ENCODE data around the gene PLXNA1. TPM values are rescaled to one million over a fixed set of nuclear protein-coding genes. Genes with fewer than 3 reads are reported as not detected.

Gene PLXNA1
- total and polyA plus RNA-seq, 10 of the 15 experiments (the other 5 are each of a cell fraction or from before 2014, with no cell fraction given): 0.03 to 16.4 (median 2.5) TPM

DNA sequence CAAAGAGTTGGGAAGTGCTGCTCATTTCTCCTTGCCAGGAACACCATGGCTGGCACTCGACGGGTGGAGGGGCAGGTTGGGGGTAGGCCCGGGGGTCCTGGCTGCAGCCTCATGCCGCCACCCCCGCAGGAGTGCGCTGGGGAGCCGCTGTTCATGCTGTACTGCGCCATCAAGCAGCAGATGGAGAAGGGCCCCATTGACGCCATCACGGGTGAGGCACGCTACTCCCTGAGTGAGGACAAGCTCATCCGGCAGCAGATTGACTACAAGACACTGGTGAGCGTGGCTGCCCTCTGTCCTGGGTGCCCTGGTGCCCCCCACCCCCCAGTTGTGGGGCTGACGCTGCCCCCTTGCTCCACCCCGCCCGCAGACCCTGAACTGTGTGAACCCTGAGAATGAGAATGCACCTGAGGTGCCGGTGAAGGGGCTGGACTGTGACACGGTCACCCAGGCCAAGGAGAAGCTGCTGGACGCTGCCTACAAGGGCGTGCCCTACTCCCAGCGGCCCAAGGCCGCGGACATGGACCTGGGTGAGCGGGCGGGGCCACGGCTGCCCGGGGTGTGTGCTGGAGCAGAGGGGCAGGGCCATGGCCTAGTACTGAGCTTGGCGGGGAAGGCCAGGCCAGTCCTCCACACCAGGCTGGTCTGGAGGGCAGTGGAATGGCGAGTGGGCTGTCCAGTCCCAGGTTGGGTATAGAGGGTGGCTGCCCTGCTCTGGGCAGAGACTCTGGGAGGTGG is 45.1 kb downstream of the PLXNA1 start:
- H4K20me1 ChIP-seq (ENCODE audit: control insufficient read depth, insufficient read depth): no peaks in the 10 kb centered on the region
- FAIRE-seq (no peak), ATAC-seq (no peak), DNase-seq (ENCODE audit: low read depth, low spot score) (no peak)
- H3K9ac ChIP-seq (ENCODE audit: control insufficient read depth, insufficient read depth, low read length): no peak overlapping the region
- POLR2A ChIA-PET: no interaction called here
- H3K4me1 ChIP-seq (ENCODE audit: control insufficient read depth, insufficient read depth, low read length): no peaks in the 10 kb centered on the region
- H3K79me2 ChIP-seq (ENCODE audit: control insufficient read depth, insufficient read depth, low read length): no peaks in the 10 kb centered on the region
- CTCF ChIA-PET: no interaction called here
- H2AFZ ChIP-seq (ENCODE audit: control insufficient read depth, low read depth, low read length): no peak overlapping the region
- WGBS (ENCODE audit: insufficient coverage, insufficient replicate concordance, low lambda C conversion rate, missing lambda C conversion rate): 74% methylated on average over 29 of the region's 29 CpGs
- intact Hi-C loops (cut with micrococcal nuclease; ENCODE audit: unreplicated experiment): no loop called here
- peaks cover 0 to 16% of the 10 kb centered on the region in 2 experiments; a peak in 2 of 4 replicates for H3K36me3 ChIP-seq (ENCODE audit: control insufficient read depth in 2 of 2, insufficient read depth in 2 of 2, low read length in 1 of 2)
- no peaks in the 10 kb centered on the region for H3K9me3 ChIP-seq (replicated peaks; ENCODE audit: control insufficient read depth, insufficient read depth, low read length)
- no peak overlapping the region for H3K27ac ChIP-seq (ENCODE audit: control insufficient read depth, insufficient read depth)
- in situ Hi-C loops (cut with MboI): no loop called here
- H3K4me2 ChIP-seq (ENCODE audit: control insufficient read depth, insufficient read depth): no peak overlapping the region
- SMC1A ChIA-PET (ENCODE audit: uncharacterized antibody, unreplicated experiment): no interaction called here
- H3K4me3 ChIP-seq: no peak overlapping the region
- RAD21 ChIA-PET (ENCODE audit: unreplicated experiment): no interaction called here
- H3K27me3 ChIP-seq (replicated peaks in 1 of 2; ENCODE audit: control insufficient read depth in 2 of 2, insufficient read depth in 2 of 2, low read length in 1 of 2): no peaks in the 10 kb centered on the region
- BruUV-seq (replicated peaks): no TSS peak
- TF ChIP-seq, protein P1, sequence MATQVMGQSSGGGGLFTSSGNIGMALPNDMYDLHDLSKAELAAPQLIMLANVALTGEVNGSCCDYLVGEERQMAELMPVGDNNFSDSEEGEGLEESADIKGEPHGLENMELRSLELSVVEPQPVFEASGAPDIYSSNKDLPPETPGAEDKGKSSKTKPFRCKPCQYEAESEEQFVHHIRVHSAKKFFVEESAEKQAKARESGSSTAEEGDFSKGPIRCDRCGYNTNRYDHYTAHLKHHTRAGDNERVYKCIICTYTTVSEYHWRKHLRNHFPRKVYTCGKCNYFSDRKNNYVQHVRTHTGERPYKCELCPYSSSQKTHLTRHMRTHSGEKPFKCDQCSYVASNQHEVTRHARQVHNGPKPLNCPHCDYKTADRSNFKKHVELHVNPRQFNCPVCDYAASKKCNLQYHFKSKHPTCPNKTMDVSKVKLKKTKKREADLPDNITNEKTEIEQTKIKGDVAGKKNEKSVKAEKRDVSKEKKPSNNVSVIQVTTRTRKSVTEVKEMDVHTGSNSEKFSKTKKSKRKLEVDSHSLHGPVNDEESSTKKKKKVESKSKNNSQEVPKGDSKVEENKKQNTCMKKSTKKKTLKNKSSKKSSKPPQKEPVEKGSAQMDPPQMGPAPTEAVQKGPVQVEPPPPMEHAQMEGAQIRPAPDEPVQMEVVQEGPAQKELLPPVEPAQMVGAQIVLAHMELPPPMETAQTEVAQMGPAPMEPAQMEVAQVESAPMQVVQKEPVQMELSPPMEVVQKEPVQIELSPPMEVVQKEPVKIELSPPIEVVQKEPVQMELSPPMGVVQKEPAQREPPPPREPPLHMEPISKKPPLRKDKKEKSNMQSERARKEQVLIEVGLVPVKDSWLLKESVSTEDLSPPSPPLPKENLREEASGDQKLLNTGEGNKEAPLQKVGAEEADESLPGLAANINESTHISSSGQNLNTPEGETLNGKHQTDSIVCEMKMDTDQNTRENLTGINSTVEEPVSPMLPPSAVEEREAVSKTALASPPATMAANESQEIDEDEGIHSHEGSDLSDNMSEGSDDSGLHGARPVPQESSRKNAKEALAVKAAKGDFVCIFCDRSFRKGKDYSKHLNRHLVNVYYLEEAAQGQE (IDR thresholded peaks at IDR 0.05; ENCODE audit: low read depth, low read length): no peak
- no peak for TF ChIP-seq NR2C1 (IDR thresholded peaks at IDR 0.05)
- no peak for TF ChIP-seq RAD21 (IDR thresholded peaks at IDR 0.05; ENCODE audit: insufficient read depth, low read depth, low read length)
- TF ChIP-seq IRF4 (IDR thresholded peaks at IDR 0.05; ENCODE audit: low read depth, low read length): no peak
- TF ChIP-seq STAT3 (IDR thresholded peaks at IDR 0.05; ENCODE audit: low read depth, low read length): no peak
- TF ChIP-seq PML (IDR thresholded peaks at IDR 0.05; ENCODE audit: low read length): no peak
- no peak for TF ChIP-seq CREB1 (IDR thresholded peaks at IDR 0.05; ENCODE audit: low read depth)
- no peak for TF ChIP-seq KDM1A (IDR thresholded peaks at IDR 0.05; ENCODE audit: borderline replicate concordance)
- no peak for TF ChIP-seq RELA (IDR thresholded peaks at IDR 0.05; ENCODE audit: borderline replicate concordance, partially characterized antibody)
- TF ChIP-seq BRCA1 (IDR thresholded peaks at IDR 0.05; ENCODE audit: low read depth, low read length): no peak
- TF ChIP-seq, protein P2, sequence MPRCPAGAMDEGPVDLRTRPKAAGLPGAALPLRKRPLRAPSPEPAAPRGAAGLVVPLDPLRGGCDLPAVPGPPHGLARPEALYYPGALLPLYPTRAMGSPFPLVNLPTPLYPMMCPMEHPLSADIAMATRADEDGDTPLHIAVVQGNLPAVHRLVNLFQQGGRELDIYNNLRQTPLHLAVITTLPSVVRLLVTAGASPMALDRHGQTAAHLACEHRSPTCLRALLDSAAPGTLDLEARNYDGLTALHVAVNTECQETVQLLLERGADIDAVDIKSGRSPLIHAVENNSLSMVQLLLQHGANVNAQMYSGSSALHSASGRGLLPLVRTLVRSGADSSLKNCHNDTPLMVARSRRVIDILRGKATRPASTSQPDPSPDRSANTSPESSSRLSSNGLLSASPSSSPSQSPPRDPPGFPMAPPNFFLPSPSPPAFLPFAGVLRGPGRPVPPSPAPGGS (IDR thresholded peaks at IDR 0.05; ENCODE audit: borderline replicate concordance, insufficient read depth, low read depth, low read length, poor library complexity, severe bottlenecking): no peak
- TF ChIP-seq RUNX3 (IDR thresholded peaks at IDR 0.05; ENCODE audit: low read length): no peak
- TF ChIP-seq, protein P3, sequence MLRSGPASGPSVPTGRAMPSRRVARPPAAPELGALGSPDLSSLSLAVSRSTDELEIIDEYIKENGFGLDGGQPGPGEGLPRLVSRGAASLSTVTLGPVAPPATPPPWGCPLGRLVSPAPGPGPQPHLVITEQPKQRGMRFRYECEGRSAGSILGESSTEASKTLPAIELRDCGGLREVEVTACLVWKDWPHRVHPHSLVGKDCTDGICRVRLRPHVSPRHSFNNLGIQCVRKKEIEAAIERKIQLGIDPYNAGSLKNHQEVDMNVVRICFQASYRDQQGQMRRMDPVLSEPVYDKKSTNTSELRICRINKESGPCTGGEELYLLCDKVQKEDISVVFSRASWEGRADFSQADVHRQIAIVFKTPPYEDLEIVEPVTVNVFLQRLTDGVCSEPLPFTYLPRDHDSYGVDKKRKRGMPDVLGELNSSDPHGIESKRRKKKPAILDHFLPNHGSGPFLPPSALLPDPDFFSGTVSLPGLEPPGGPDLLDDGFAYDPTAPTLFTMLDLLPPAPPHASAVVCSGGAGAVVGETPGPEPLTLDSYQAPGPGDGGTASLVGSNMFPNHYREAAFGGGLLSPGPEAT (IDR thresholded peaks at IDR 0.05; ENCODE audit: low read depth): no peak
- TF ChIP-seq MEF2B (IDR thresholded peaks at IDR 0.05; ENCODE audit: partially characterized antibody, poor library complexity, severe bottlenecking): no peak
- no peak for TF ChIP-seq KAT2A (conservative IDR thresholded peaks at IDR 0.05; ENCODE audit: control insufficient read depth, low read depth, low read length)
- no peak for TF ChIP-seq CBFB (IDR thresholded peaks at IDR 0.05; ENCODE audit: low read depth)
